ENCODE results near the gene PIK3CB.

Gene PIK3CB

DNA sequence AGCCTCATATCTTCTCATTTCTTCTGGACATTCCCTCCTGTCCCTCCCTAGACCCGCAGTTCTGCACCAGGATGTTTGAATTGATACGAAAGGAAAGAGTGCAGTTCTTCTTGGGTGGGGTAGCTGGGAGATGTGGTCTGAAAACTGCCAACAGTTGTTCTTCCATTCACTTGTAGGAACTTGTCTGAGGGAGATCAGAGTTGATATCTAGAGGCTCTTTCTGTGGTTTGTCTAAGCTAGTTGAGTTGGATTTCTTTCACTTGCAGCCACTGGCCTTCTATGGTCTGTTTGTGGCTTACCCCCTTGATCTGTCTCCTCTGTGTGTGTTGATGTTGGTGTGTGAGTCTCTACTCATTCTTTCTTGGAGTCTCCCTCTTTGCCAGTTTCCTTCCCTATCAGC, 42.5 kb upstream of the PIK3CB start:
- H3K4me3 ChIP-seq (ENCODE audit: low read depth, low read length), result no peak overlapping the region
- no peak overlapping the region for H3K27ac ChIP-seq (ENCODE audit: extremely low read depth, low read depth, low read length)
- no peaks in the 10 kb centered on the region for H3K4me1 ChIP-seq (ENCODE audit: control insufficient read depth, insufficient read depth, low read length)
- no peaks in the 10 kb centered on the region for H3K9me3 ChIP-seq (ENCODE audit: control insufficient read depth, insufficient read depth, low read depth, low read length)
- TF ChIP-seq ZNF747 (tag by site-specific recombination; IDR thresholded peaks at IDR 0.05), result no peak
- no peak for TF ChIP-seq ZNF660 (tag by site-specific recombination; IDR thresholded peaks at IDR 0.05)
- TF ChIP-seq ZFP37 (tag by site-specific recombination; IDR thresholded peaks at IDR 0.05), result no peak
- TF ChIP-seq ZNF292 (tag by site-specific recombination; IDR thresholded peaks at IDR 0.05; ENCODE audit: borderline replicate concordance, low read depth), result no peak
- TF ChIP-seq ZNF335 (tag by site-specific recombination; conservative IDR thresholded peaks at IDR 0.05), result no peak
- no peak for TF ChIP-seq ZFP41 (tag by site-specific recombination; IDR thresholded peaks at IDR 0.05; ENCODE audit: borderline replicate concordance)
- no peak for TF ChIP-seq ZNF658 (tag by site-specific recombination; IDR thresholded peaks at IDR 0.05)
- H3K36me3 ChIP-seq (ENCODE audit: control insufficient read depth in 2 of 2, insufficient read depth in 1 of 2, low read length in 2 of 2), result no peaks in the 10 kb centered on the region
- ChIA-PET POLR2A (no interaction called here), CTCF (no interaction called here)

DNA sequence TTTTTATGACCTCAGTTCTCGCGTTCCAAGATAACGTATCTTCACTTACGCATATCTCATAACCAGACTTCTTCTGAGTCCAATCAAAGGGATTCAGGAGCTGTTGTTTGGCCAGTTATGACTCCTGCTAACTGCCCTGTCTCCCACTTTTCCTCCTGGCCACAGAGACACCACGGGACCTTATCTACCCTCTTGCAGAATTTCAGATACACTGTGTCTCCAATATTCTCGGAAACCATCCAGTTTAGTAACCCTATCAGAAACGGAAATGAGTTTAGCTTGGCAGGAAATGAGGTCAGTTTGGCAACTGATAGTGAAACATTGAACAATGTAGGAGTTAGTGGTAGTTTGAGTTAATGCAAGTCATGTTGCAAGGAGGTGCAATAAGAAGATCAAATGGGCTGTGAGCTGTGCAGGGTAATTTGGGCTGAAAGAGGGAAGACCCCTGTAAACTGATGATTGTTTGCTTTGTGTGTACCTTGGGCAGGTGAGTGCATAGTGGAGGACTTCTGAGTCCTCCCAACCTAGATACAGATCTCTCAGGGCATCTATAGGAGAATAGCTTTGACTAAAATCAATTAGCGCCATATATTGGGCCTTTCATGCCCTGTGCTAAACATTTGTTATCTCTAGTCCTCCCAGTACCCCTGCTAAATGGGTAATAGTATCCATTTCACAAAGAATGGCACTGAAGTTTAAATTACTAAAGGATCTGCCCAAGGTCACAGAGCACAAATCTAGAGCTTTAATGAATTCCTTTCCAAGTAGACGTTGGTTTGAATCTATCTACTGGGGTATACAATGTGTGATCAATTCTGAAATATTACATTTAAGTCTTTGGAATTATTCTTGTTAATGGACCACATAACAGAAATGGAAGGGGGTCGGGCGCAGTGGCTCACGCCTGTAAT, 41.3 kb upstream of the PIK3CB start:
- POLR2A ChIA-PET, result no interaction called here
- Histone ChIP-seq H3K9me3 (ENCODE audit: control insufficient read depth, insufficient read depth, low read depth, low read length) (no peaks in the 10 kb centered on the region), H3K36me3 (ENCODE audit: control insufficient read depth in 2 of 2, insufficient read depth in 1 of 2, low read length in 2 of 2) (no peaks in the 10 kb centered on the region), H3K4me1 (ENCODE audit: control insufficient read depth, insufficient read depth, low read length) (no peaks in the 10 kb centered on the region), H3K27ac (ENCODE audit: extremely low read depth, low read depth, low read length) (no peak overlapping the region), H3K4me3 (ENCODE audit: low read depth, low read length) (no peak overlapping the region)
- TF ChIP-seq SETDB1 (IDR thresholded peaks at IDR 0.05; ENCODE audit: insufficient read length, low read length) (peak; percentile 31), ZBTB21 (tag by site-specific recombination; IDR thresholded peaks at IDR 0.05) (no peak)
- CTCF ChIA-PET, result interaction anchor here (0.7 to 1.6 kb wide), 3 partner anchors 23 to 433 kb away, joined by 3 to 10 read pairs (median 4); no protein-coding TSS in a partner anchor

DNA sequence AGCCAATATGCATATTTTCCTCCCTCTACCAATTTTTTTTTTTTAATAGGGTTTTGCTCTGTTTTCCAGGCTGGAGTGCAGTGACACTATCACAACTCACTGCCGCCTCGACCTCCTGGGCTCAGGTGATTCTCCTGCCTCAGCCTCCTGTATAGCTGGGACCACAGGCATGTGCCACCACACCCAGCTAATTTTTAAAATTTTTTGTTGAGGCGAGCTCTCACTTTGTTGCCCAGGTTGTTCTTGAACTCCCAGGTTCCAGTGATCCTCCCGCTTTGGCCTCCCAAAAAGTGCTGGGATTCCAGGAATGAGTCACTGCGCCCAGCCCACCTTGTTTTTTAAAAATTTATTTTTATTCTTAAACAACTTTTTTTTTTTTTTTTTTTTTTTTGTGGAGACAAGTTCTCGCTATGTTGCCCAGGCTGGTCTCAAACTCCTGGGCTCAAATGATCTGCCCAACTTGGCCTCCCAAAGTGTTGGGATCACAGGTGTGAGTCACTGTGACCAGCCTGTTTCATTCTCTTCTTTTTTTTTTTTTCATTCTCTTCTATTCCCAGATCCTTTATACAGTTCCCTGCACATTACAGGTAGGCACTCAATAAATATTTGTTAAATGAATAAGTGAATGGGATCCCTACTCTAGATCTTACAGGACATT, 40.5 kb upstream of the PIK3CB start:
- POLR2A ChIA-PET, result no interaction called here
- Histone ChIP-seq H3K27ac (ENCODE audit: extremely low read depth, low read depth, low read length) (no peak overlapping the region), H3K4me3 (ENCODE audit: low read depth, low read length) (no peak overlapping the region), H3K36me3 (ENCODE audit: control insufficient read depth in 2 of 2, insufficient read depth in 1 of 2, low read length in 2 of 2) (no peaks in the 10 kb centered on the region), H3K9me3 (ENCODE audit: control insufficient read depth, insufficient read depth, low read depth, low read length) (no peaks in the 10 kb centered on the region), H3K4me1 (ENCODE audit: control insufficient read depth, insufficient read depth, low read length) (no peaks in the 10 kb centered on the region)
- CTCF ChIA-PET, result interaction anchor here (0.7 to 1.6 kb wide), 3 partner anchors 22 to 432 kb away, joined by 3 to 10 read pairs (median 4); no protein-coding TSS in a partner anchor
- no peak for TF ChIP-seq ZNF324 (tag by site-specific recombination; IDR thresholded peaks at IDR 0.05)
- no peak for TF ChIP-seq ZNF155 (tag by site-specific recombination; IDR thresholded peaks at IDR 0.05)
- TF ChIP-seq, protein P1, sequence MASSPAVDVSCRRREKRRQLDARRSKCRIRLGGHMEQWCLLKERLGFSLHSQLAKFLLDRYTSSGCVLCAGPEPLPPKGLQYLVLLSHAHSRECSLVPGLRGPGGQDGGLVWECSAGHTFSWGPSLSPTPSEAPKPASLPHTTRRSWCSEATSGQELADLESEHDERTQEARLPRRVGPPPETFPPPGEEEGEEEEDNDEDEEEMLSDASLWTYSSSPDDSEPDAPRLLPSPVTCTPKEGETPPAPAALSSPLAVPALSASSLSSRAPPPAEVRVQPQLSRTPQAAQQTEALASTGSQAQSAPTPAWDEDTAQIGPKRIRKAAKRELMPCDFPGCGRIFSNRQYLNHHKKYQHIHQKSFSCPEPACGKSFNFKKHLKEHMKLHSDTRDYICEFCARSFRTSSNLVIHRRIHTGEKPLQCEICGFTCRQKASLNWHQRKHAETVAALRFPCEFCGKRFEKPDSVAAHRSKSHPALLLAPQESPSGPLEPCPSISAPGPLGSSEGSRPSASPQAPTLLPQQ (tag by site-specific recombination; IDR thresholded peaks at IDR 0.05), result no peak
- no peak for TF ChIP-seq ZNF23 (tag by site-specific recombination; IDR thresholded peaks at IDR 0.05; ENCODE audit: borderline replicate concordance)
- TF ChIP-seq SALL2 (tag by site-specific recombination; IDR thresholded peaks at IDR 0.05; ENCODE audit: borderline replicate concordance), result no peak

DNA sequence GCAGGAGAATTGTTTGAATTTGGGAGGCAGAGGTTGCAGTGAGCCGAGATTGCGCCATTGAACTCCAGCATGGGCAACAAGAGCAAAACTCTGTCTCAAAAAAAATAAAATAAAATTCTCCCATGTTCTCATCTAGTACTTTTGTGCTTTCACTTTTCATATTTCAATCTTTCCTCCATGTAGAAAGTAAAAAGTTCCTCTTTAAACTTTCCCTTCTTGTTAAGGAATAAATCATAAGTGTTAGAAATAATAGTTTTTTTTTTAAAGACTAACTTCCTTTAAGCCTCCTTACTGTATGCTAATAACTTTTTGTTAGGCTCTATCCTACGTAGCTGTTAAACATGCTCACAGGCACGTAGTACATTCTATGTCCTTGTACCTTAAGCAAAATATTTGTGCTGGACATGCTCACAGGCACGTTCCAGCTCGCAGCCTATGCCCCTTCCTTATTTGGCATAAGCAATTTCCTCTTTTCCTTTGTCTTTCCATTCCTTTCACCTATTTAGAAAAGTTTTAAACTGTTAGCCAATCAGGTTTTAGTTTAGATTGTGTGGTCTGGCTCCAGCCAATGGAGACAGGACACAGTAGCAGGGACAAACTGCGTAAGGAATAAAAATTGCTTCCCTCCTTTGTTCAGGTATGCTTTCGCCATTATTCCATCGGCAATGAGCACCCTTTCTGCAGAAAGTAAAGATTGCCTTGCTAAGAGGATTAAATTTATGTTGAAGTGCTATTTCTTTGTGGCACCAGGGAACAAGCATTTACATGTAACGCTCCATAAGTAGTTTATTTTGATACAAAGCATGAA, 38.9 kb upstream of the PIK3CB start:
- Histone ChIP-seq H3K27ac (ENCODE audit: extremely low read depth, low read depth, low read length) (no peak overlapping the region), H3K9me3 (ENCODE audit: control insufficient read depth, insufficient read depth, low read depth, low read length) (no peaks in the 10 kb centered on the region), H3K4me3 (ENCODE audit: low read depth, low read length) (no peak overlapping the region), H3K4me1 (ENCODE audit: control insufficient read depth, insufficient read depth, low read length) (no peaks in the 10 kb centered on the region), H3K36me3 (ENCODE audit: control insufficient read depth in 2 of 2, insufficient read depth in 1 of 2, low read length in 2 of 2) (no peaks in the 10 kb centered on the region)
- POLR2A ChIA-PET, result no interaction called here
- CTCF ChIA-PET, result no interaction called here
- no peak for TF ChIP-seq HOXC10 (CRISPR knock-in tag; IDR thresholded peaks at IDR 0.05)
- peak; percentile 59 for TF ChIP-seq PRDM1 (tag by site-specific recombination; IDR thresholded peaks at IDR 0.05)

Data from HEK293 (cell line).